NCI-H446 (cell line): ENCODE results near the gene DIO1.

Experiments used
- DNase-seq, 2 experiments: peaks; one replicate each; lab custom pipeline; 2025; lab: John Stamatoyannopoulos, UW

DIO1 gene

DNA sequence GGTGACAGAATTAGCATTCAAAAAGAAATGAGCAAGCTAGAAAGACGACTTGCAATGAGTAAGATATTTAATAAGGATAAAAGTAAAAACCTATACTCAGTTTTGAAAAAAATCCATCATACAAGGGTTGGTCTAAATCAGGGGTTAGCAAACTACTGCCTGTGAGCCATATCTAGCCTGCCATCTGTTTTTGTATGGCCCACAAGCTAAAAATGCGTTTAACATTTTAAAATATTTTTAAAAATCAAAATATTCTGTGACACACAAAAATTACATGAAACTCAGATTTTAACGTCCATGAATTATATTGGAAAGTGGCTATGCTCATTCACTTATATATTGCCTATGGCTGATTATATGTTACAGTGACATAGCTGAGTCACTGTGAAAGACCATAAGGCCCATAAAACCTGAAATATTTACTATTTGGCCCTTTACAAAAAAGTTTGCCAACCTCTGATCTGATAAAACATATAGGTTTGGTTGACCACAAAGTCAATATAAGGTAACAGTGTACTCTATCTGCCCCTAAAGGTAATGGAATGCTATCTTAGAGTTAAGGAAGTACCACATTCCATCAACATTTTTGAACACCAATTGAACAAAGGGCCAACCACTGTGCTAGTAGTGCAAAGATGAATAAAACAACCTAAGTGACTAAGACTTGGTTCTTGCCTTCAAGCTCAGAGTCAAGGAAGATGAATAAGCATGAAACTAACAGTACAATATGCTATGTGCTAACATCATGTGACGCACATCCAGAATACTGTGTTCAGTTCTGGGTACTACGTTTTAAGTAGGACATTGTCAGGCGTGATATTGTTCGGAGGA is 48.4 kb downstream of the DIO1 start:
- no peak for DNase-seq

DNA sequence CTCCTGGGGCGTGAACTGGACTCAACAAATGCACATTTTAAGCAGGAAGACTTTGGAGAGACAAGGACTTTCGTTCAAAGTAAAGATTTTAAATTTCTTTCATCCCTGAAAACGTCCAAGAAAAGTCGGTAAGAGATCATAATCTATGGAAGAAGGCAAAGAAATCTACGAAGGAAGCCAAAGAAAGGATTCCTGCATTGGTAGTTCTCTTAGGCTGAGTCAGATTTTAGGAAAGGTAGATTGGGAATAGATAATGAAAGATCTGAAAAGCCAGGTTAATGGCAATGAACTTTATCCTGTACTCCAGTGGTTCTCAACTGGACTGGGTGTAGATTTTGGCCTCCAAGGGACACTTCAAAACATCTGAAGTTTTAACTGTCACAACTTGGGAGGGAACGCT is 49.1 kb downstream of the DIO1 start:
- DNase-seq: no peak

DNA sequence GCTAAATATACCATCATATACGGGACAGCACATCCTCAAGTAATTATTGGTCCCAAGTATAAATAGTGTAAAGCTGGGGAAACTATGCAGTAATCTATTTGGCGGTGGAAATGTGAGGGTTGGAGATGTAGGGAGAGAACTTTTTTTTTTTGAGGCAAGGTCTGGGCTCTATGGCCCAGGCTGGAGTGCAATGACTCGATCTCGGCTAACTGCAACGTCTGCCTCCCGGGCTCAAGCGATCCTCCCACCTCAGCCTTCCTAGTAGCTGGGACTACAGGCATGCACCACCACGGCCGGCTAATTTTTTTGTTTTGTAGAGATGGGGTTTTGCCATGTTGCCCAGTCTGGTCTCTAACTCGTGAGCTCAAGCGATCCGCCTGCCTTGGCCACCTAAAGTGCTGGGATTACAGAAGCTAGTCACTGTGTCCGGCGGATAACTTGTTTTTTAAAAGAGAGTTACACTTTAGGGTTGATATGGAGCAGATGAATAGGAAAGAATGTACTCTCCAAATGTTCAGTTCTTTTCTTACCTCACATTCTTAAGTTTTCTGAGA is 49.6 kb downstream of the DIO1 start:
- no peak for DNase-seq

DNA sequence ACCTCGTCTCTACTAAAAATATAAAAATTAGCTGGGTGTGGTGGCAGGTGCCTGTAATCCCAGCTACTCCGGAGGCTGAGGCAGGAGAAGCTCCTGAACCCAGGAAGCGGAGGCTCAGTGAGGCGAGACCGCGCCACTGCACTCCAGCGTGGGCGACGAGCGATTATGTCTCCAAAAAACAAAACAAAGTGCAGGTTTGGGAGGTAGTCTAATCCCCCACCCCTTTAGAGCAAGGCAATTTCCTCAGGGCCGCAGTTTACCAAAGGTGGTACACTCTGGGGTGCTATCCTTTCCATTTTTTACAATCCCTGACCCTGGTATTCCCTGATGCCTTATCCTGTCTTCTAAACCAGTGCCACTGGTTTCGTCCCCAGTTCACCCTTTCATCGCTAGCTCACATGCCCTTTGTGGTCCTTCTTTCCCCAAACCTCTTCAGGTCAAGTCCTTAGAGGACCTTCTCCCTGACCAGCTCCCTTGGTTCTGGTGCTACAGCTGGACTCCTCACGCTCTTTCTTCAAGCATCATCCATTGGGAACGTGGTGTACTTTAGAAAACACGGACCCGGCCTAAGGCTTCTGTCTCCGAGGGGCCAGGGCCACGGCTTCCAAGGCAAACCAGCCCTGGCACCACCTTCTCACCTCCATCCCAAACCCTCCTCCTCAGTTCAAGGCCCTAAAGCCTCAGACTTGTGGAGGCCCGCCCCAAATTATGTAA is 50.6 kb downstream of the DIO1 start:
- no peak for DNase-seq

DNA sequence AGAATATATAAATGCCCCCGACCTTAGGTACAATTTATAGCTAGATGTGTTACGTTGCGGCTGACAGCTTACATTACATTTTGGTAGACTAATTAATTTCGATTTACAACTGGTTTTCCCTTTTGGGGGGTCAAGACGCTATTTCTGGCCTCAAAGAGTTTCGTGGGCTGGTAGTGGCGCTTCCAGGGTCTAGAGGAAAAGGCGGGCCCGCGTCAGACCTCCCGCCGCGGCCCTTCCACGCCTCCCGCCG is 51.1 kb downstream of the DIO1 start:
- no peak for DNase-seq

DNA sequence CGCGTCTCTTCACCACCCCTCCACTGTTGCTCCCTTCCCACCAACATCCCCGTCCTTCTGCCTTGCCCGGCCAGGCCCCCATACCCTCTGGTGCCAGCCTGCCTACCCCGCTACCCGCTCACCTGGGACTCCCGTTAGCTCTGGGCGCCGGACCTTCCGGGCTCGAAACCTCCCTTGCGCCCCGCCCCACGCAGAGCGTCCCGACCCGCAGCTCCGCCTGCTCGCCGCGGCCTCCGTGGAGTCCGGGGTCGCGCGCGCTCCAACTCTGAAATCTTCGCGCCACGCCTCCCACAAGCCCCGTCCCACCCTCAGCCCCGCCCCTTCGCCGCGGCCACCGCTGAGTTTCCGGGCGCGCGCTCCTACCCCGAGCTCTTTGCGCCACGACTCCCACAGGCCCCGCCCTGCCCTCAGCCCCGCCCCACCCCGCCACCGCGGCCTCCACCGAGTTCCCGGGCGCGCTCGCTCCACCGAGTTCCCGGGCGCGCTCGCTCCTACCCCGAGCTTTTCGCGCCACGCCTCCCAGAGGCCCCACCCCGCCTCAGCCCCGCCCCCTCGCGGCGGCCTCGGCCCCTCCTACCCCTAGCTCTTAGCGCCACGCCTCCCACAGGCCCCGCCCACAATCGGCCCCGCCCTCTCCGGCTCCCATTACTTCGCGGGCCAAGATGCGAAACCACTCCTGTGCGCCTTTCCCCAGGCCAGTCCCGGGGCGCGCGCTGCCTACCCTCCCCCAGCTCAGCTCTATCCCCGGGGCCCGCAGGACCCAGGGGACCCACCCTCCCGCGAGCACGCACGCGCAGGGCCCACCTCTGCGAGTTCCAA is 51.7 kb downstream of the DIO1 start, which contains the start of gene IFT25:
Gene IFT25 (minus strand): TSS at position 267 of the 819 bp plus-strand sequence. CDS start 5,617 bp downstream, outside the sequence.
- peak; percentile 92 to 98 for DNase-seq

DNA sequence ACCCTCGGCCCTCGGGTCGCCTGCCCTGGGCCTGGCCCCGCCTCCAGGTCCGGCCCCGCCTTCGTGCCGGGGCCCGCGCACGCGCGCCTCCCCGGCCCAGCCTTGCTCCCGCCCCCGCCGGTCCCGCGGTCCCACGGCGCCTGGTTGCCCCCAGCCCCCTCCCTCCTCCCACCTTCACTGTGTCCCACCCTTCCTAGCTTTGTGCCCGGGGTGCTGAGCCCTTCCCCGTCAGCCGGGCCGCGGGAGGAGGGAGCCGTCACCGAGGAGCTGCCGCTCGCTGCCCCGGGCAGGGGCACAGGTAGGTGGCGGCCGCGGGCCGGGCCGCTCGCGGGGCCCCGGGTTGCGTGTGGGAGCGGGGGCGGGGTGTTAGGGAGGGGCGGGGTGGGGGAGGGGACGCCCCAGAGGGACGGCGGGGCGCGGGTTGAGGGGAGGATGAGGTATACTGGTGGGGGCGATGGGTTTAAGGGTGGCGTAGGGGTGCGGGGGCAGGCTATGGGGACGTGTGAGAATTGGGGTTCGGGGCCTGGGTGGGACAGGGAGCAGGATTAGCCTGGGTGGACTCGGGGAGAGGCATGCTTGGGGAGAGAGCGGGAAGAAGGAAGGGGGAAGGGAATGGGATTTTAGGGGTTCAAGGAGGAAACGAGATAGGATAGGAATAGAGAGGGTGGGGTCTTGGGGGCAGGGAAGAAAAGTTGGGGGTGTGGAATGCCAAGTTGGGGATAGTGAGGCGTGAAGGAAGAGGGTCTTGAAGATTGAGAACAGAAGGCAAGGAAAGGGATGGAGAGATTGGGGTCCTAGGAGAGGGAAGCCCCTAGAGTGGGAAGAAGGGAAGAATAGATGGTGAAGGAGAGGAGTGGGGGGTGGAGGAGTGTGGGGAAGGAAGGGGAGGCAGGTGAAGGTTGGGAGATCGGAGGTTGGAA is 52.5 kb downstream of the DIO1 start, which contains the start of gene LRRC42:
Gene LRRC42 (plus strand): TSS at position 99 of the 920 bp plus-strand sequence. CDS start 5,650 bp downstream, outside the sequence.
- DNase-seq: peak; percentile 91 to 97

DNA sequence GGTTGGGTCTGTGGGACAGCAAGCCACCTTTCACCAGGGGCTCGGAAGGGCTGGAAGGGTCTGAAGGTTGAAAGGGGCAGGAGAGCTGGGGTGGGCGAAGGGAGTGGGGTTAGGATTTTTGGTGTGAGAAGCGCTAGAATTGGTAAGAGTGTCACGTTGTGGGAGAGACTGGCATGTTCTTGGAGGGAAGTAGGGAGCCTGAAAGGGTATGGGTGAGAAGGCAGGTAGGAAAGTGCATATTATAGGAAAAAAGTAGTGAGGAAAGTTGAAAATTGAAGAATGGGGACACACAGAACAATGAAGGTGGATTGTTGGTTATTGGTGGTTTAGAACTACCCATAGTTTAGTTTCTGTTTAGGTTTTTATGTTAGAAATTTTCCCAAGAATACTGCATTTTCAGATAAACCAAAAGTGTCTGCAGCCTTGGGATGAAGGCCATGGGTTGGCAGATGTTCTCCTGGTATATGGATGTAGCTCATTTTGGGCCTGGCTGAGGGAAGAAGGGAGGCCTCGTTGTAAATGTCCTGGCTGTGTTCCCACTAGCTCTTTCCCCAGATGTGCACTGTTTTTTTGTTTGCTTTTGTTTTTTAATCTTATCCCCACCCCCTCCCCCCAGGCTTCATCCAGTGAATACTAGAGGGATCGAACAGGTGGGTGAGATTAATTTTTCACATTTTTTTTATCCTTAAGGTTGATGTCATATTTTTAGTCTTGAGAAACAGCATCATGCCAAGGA is 53.4 kb downstream of the DIO1 start:
- peak in 1 of 2 experiments; percentile 28 for DNase-seq

DNA sequence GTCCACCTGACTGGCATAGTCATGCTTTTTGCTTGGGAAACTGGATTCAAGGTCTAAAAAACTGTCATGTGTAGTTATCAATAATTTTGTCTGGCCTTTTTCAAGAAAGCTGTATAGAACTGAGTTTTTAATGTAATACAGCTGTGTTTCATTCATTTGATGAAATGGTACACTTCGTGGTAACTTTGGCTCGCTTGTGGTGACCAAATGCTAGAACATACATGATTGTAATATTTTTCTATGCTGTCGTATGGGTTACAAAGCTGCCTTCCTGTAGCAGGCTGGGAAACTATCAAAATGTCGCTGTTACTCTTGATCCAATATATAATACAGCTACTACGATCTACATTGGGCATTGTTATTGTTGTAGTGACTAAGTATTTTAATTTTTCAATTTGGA is 54.3 kb downstream of the DIO1 start:
- no peak for DNase-seq

DNA sequence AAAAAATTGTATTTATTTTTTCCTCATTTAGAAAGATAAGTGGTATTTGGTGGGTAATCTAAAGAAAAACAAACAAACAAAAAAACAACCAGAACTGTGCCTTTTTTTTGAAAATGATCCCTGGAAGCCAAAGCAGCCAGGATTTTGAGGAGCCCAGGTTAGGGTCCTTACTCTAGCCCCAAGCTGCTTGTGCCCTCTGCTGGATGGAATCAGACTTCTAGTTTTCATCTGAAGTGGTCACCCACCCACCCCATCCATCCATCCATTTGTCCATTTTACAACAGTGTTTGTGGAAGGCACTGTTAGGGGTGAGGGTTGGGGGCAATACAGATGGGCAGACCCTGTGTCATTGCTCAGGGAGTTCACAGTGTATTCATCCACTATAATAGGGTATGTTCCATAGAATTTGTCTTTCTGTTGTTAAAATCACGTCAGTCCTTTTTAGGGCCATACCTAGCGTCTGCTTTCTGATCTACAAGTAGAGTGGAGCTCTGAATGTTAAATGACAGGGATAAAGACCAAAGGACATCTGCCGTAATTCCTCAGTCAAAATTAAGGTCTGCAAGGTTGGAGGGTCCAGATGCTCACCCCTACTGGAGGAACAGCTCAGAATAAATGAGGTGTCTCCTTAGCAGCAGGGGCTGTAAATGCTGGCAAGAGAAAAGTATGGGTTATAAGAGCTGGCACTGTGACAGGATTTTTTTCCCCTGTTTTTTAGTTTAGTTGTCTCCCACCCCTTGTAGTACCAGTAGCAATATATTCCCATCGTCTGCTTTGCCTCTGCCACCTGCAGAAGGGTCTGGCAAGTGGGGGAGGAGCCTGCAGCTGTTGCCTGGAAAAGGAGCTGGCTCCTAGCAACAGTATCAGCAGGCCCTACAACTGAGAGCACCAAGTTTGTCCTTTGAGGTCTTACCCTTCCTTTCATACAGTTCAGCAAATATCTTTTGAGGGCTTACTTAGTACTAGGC is 55.3 kb downstream of the DIO1 start:
- DNase-seq: peak; percentile 56 to 59

DNA sequence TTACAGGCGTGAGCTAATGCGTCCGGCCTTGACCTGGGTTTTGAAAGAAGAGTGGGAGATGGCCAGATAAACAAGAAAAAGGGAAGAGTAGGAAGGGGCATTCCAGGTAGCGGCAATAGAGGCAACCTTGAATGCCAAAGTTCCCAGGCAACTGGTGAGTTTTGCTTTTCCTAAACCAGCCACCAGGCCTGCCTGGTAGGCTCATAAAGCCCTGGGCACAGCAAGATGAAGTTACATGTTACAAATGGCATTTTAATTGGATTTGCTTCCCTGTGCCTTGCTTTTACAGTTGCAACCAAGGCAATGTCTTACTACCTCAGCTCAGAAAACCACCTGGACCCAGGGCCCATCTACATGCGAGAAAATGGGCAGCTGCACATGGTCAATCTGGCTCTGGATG is 57.7 kb downstream of the DIO1 start:
- no peak for DNase-seq

DNA sequence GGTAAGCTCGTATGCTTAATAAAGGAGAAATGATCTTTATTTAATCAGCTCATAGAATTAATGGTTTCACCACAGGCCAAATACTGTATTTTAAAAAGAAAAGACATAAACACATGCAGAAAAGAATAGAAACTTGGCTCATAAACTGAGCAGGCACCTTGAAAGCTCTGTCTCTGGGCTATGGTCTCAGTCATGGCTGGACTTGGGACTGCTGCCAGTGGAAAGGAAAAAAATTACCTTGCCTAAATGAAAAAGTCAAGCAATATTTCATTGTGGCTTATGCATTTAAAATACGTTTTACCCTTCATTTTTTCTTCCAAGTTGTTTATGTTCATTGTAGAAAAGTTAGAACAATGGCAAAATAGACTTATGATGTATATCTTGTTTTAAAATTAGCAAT is 60.1 kb downstream of the DIO1 start:
- DNase-seq: peak in 1 of 2 experiments; percentile 8

DNA sequence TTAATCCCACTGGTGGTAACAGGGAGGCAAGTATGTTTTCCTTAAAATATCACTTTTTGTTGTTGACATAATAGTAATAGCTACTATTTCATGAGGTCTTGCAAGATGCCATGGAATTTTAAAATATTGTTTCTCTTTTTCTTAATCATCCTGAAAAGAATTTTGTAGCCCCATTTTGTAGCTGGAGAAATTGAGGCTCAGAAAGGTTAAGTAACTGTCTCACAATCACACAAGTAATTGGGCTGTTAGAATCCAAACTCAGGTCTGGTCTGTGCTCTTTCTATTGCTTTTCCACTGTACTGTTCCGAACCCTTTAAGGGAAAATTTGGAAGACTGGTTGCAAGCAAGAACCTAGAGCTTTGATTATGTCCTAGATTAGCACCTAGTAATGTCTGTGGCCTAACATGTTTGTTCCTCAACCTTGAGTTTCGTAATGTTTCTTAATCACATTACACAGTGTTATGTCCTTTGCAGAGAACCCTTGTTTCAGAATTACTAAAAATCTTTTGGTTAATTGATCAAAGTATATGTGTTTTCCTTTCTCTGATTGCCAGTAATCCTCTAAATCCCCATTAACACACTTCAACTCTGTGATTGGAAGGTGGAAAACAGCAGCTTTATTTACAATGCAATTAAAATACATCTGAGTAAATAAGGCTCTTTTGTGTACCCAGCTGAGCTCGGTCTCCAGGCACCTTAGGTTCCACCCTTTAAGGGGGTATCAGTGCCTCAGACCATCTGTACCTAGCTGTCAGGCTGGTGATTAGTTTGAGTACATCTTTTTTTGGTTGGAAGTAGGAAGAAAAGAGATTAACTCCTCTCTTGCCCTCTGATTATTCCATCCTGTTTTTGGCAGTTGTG is 62.6 kb downstream of the DIO1 start:
- no peak for DNase-seq

DNA sequence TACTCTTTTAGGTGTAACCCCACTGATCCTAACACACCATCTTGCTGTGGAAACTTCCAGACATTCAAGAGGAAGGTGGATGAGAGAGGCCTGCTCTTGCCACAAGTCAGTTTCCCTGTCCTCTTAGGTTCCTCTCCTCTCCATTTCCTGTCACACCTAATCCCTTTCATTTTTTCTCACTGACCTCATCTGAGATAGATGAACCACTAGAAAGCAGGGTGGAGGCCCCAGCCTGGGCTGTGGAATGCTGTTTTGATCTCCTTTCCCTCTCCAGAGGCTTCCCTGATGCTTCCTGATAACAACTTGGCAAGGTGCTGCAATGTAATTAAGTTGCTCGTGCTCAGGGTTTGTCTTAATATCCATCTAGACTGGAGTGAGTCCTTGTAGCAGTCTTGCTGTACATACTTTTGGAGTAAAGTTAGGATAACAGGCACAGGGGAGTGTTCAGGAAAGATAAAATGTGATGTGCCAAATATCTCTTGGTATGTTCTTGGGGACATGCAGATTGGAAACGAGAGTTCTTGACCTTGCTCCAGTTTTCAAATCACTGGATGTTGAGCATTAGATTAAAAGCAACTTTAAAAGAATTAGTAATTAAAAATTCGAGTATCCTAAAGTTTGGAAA is 63.3 kb downstream of the DIO1 start:
- DNase-seq: no peak

DNA sequence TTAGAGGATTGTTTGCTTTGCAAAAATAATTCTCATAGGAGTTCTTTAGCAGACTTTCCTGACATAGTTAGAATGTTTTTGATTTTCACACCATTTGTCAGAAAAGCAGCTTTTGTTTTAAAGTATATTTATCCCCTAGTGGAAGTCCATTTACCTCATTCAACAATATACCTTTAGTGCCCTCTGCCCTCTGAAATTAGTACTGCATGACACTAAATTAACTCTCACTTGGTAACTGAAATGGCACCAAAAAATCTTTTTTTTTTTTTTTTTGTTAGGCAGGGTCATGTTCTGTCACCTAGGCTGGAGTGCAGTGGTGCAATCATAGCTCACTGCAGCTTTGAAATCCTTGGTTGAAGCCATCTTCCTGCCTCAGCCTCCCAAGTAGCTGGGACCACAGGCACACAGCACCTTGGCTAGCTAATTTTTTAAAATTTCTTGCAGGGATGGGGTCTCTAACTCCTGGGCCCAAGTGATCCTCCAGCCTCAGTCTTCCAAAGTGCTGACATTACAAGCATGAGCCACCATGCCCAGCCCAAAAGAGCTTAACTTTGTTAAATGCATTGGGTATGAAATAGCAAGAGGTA is 65.8 kb downstream of the DIO1 start:
- DNase-seq: peak; percentile 13 to 15
